UCSD-AML1 (cell line): ENCODE results near the gene ALOX15B.

Experiments used
- DNase-seq: peaks from one replicate; lab custom pipeline; 2025; ENCODE audit not compliant: unreplicated experiment; lab: John Stamatoyannopoulos, UW

ALOX15B gene, protein sequence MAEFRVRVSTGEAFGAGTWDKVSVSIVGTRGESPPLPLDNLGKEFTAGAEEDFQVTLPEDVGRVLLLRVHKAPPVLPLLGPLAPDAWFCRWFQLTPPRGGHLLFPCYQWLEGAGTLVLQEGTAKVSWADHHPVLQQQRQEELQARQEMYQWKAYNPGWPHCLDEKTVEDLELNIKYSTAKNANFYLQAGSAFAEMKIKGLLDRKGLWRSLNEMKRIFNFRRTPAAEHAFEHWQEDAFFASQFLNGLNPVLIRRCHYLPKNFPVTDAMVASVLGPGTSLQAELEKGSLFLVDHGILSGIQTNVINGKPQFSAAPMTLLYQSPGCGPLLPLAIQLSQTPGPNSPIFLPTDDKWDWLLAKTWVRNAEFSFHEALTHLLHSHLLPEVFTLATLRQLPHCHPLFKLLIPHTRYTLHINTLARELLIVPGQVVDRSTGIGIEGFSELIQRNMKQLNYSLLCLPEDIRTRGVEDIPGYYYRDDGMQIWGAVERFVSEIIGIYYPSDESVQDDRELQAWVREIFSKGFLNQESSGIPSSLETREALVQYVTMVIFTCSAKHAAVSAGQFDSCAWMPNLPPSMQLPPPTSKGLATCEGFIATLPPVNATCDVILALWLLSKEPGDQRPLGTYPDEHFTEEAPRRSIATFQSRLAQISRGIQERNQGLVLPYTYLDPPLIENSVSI

DNA sequence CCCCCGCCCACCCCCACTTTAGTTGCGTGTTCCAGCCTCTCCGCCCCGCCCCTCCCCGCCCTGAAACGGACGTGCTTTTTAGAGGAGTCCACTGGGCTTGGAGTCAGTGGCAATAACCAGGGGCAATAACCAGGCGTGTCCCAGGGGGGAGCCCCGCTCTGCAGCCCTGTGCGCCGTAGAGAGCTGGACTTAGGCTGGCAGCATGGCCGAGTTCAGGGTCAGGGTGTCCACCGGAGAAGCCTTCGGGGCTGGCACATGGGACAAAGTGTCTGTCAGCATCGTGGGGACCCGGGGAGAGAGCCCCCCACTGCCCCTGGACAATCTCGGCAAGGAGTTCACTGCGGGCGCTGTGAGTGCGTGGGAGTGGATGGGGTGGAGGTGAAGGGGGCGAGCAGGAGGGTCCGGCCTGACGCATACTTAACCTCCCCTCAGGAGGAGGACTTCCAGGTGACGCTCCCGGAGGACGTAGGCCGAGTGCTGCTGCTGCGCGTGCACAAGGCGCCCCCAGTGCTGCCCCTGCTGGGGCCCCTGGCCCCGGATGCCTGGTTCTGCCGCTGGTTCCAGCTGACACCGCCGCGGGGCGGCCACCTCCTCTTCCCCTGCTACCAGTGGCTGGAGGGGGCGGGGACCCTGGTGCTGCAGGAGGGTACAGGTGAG lies at the start of gene ALOX15B:
Gene ALOX15B (plus strand): TSS at position 106 of the 657 bp plus-strand sequence. CDS start 97 bp downstream, at position 203.
- DNase-seq = no peak

DNA sequence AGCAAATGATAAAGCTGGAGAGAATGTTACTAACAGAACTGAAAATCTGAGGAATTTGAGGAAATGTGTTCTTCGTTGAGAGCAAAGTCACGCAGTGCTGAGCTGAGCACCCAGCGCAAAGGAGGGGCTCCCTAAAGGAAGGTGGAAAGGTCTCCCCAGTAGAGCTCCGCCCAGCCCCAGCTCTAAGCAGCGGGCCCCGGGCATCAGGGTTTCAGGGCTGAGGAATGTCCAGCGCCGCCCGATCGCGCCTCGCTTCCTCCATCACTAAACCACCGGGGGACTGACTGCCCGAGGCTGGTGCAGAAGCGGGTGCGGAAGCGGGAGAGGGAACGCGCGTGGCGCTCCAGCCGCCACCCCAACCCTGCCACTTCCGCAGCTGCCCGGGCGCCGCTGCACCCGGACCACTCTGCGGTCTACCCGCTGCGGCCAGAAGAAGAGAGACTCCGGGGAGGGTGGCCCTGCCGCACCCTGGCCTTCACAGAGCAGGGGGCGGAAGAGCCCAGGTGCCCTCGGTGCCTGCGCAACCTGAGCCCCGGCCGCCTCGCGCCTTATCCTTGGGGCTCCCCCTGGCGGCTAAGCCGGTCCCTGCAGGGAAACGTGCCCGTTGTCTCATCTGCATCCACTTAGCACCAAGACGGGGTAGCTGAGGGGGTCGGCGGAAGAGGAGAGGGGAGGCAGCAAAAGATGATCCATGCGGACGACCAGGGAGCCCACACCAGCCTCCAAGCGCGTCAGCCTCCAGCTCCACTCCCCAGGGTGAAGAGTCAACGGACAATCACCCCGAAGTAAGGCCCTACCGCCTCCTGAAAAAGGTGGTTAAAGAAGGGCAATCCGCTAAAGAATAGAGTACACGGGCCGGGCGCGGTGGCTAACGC lies 48.8 kb upstream of the ALOX15B start:
- DNase-seq = peak; percentile 85

DNA sequence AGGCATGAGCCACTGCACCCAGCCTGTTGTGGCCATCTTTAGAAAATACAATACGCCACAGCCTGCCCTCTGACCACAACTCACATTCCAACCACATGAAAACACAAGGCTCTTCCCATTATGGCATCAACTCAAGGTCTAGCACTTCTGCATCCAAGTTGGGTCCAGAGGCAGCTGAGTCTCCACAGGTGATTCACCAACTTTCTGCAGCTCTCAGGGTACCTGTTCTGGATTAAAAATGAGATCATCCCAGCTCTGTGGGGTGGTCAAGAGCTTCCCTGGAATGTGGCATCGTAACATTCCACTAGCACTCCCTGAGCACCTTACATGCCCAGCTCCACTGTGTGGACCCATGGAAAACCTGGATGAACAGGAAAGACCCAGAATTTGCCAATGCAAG lies 46.3 kb upstream of the ALOX15B start:
- DNase-seq = no peak

DNA sequence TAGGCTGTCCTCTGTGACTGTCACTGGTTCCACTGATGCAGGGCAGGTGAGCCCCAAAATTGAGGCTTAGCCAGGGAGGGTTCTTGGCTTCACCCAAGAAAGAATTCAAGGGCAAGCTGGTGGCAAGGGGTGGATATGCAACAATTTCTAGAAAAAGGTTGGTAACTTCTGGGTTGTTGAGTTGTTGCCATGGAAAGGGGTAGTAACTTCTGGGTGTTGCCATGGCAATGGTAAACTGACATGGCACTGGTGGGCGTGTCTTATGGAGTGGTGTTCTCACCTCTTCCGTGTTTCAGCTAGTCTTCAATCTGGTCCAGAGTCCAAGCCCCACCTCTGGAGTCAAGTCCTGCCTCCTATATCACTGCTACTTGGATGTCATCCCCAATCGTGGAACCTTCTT lies 45.9 kb upstream of the ALOX15B start:
- no peak for DNase-seq

DNA sequence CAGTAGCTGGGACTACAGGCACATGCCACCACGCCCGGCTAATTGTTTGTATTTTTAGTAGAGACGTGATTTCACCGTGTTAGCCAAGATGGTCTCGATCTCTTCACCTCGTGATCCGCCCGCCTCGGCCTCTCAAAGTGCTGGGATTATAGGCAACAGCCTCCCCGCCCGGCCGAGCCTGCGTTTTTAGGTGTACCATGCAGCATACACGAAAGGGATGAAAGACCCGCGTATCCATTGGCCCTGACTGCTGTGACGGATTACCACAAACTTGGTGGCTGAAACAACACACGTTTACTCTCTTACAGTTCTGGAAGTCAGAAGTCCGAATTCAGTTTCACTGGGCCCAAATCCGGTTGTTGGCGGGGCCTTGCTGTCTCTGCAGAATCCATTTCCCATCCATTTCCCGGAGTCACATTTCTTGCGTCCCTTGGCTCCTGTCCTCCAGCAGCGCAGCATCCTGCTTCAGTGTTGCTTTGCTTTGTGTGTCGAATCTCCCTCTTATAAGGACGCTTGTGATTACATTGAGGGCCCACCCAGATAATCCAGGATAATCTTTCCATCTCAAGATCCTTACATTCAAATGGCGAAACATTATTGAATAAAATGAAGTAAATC lies 44.8 kb upstream of the ALOX15B start:
- DNase-seq = no peak

DNA sequence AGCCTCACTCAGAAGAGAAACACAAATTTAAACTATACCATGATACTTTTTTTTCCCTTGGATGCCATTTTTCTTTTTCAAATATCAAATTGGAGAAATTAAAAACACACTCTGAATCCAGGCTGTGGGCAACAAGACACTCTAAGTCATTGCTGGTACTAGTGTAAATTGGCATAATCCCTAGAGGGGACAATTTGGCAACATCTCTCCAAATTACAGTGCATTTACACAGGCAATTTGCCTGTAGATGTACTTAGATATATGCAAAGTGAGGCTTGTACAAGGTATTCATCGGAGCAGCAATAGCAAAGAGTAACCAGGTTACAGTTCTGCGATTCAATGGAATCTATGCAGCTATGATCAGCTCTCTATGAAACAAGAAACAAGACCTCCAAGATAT lies 43.1 kb upstream of the ALOX15B start:
- no peak for DNase-seq

DNA sequence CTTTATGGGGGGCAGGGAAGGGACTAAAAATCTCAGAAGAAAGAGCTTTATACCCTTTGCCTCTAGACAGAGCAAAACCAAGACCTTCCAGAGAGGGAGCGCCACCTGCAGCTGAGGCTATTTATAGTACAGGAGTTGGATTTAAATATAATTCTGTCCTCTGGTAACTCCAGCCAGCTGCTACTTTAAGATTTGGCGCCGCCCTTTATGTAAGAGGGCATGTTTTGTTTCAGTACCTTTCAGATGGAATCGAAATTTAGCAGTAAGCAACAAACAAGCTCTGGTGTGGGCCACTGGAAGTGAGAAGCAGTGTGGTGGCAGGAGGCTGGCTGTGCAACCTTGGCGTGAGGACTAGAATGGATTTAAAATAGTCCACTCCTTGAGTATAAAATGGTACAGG lies 41.7 kb upstream of the ALOX15B start:
- DNase-seq = no peak

DNA sequence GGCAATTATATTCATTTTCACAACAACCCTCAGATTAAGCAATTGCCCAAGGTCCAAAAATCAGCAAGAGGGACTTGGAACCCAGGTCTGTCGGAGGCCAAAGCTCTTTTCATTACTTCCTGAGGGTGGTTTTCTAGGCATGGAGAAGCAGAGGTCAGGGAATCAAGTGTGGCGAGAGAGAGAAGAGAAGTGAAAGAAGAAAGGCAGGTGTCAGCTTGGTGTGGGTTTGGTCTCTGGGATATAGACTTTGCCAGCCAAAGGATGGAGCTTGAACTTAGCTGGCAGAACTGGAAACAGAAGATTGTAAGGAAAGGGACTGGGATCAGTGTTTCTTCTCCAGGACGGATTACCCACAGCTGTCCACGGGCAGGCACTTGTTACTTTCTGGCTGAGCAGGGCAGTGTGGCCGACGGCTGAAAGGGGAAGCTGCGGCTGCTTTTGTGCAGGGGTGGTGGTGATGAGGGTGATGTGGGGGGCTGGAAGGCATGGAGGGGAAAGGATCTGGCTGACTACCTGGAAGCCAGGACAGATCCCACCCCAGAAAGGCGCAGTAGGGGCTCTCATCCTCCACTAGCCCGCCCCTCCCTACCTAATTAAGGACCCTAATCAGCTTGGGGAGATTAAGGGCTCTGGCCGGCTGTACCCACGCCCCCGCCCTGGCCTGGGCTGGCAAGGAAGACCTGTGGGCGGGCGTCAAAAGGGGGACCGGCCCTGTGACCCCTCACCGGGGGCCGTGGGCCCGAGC lies 36.7 kb upstream of the ALOX15B start, which contains the start of gene GUCY2D:
Gene GUCY2D (plus strand): TSS at position 640 of the 745 bp plus-strand sequence. CDS start 433 bp downstream, outside the sequence.
- peak; percentile 53 for DNase-seq

DNA sequence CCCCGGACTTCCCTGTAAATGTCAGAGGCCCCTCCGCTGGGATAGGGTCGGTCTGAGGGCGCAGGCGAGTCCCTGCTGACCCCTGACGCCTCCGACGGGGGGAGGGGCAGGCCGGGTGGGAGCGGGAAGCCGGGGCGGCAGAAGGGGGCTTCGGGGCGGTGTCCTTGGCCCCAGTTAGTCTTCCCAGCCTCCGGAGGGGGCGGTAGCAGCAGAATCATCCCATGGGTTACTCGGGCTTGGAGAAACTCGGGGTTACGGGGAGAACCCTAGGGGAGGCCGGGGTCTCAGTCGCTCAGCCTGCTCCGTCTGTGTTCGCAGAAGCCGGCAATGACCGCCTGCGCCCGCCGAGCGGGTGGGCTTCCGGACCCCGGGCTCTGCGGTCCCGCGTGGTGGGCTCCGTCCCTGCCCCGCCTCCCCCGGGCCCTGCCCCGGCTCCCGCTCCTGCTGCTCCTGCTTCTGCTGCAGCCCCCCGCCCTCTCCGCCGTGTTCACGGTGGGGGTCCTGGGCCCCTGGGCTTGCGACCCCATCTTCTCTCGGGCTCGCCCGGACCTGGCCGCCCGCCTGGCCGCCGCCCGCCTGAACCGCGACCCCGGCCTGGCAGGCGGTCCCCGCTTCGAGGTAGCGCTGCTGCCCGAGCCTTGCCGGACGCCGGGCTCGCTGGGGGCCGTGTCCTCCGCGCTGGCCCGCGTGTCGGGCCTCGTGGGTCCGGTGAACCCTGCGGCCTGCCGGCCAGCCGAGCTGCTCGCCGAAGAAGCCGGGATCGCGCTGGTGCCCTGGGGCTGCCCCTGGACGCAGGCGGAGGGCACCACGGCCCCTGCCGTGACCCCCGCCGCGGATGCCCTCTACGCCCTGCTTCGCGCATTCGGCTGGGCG lies 35.9 kb upstream of the ALOX15B start:
- no peak for DNase-seq

DNA sequence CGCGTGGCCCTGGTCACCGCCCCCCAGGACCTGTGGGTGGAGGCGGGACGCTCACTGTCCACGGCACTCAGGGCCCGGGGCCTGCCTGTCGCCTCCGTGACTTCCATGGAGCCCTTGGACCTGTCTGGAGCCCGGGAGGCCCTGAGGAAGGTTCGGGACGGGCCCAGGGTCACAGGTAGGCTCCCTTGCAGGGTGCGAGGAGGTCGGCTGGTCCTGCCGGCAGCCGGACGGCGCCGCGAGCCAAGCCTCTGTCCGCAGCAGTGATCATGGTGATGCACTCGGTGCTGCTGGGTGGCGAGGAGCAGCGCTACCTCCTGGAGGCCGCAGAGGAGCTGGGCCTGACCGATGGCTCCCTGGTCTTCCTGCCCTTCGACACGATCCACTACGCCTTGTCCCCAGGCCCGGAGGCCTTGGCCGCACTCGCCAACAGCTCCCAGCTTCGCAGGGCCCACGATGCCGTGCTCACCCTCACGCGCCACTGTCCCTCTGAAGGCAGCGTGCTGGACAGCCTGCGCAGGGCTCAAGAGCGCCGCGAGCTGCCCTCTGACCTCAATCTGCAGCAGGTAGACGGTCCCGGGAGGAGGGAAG lies 35.2 kb upstream of the ALOX15B start:
- DNase-seq = no peak

DNA sequence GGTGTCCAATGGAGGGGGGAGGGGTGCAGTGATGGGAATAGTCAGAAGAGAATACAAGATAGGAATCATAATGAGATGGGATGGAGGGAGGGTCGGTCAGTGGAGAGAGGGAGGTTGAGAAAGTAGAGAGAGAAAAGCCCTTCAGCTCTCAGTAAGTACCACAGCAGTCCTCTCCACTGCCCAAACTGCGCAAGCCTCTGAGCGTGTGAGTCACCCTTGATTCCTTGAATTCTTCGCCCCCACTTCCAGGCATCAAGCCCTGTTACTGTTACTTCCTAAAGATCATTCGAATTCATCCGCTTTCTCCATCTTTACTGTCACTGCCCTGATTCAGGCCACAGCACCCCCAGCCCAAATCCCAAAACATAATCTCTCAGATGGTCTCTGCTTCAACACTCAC lies 34.0 kb upstream of the ALOX15B start:
- no peak for DNase-seq

DNA sequence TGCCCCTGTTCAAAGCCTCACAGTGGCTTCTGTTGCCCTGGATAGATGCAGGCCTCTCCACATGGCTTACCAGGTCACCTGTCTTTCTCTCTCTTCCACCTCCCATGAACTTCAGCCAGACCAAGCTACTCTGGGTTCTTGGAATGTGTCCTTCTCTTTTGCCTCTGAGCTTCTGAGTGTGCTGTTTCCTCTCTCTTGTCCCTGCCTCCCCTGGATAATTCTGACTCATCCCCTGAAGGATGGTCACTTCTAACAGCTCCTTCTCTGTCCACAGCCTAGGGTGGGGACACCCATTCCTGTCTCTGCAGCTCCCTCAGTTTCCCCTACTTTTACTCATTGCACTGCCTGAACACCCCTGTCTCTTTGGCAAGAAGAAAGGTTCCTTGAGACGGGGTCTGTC lies 33.5 kb upstream of the ALOX15B start:
- no peak for DNase-seq

DNA sequence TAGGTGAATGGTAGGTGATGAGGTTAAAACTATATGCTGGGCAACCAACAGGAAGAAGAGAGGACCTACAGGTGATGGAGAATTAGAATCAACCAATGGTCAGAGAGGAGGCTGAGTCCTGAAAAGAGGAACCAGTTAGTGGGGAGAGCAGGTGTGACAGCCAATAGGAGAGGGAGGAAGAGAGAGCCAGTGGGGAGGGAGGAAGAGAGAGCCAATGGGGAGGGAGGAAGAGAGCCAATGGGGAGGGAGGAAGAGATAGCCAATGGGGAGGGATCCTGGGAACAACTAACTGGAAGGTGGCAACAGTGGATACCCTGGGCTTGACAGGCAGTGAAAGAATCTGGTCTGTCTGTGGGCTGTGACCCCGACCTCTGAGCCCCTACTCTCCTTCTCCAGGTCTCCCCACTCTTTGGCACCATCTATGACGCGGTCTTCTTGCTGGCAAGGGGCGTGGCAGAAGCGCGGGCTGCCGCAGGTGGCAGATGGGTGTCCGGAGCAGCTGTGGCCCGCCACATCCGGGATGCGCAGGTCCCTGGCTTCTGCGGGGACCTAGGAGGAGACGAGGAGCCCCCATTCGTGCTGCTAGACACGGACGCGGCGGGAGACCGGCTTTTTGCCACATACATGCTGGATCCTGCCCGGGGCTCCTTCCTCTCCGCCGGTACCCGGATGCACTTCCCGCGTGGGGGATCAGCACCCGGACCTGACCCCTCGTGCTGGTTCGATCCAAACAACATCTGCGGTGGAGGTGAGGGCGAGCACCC lies 32.7 kb upstream of the ALOX15B start:
- DNase-seq = no peak

DNA sequence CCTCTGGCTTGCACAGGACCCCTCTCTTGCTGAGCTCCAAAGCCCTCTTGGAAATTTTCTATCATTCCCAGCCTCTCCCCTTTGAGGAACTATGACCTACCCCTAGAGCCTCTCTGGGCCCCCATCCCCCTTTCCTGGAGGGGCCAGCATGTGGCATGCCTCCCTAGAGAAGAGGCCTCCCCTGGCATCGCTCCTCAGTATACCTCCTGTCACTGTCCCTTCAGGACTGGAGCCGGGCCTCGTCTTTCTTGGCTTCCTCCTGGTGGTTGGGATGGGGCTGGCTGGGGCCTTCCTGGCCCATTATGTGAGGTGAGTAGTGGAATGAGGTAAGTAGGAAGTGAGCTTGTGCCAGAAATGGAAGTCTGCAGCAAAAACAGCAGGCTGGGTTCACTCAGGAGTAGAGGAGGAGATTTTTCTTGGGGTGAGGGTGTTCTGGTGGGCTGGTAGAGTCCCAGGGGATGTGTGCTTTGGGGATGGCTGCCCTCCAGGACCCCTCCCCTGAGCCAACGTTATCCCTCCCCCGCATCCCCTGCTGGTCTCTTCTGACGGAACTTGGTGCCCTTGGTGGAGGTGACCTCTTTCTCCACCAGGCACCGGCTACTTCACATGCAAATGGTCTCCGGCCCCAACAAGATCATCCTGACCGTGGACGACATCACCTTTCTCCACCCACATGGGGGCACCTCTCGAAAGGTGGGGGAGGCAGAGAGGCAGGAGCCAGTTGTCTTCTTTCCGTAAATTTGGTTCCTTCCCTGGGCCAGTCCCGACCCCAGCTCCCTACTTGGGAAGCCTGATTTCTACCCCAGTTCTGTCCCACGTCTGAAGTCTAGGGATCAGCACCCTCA lies 31.8 kb upstream of the ALOX15B start:
- no peak for DNase-seq

DNA sequence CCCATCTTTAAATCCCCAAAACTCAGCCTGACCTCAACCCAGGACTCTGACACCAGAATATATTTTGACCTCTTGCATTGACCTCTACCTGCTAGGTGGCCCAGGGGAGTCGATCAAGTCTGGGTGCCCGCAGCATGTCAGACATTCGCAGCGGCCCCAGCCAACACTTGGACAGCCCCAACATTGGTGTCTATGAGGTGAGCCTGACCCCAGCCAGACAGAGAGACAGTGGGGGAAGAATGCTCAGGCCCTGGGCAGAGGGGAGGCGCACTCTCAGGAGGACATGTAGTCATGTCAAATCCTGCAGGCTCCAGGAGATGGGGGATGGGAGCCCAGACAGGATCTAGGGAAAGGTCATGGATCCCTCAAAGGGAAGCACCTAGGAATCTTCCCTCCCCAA lies 31.0 kb upstream of the ALOX15B start:
- DNase-seq = no peak

DNA sequence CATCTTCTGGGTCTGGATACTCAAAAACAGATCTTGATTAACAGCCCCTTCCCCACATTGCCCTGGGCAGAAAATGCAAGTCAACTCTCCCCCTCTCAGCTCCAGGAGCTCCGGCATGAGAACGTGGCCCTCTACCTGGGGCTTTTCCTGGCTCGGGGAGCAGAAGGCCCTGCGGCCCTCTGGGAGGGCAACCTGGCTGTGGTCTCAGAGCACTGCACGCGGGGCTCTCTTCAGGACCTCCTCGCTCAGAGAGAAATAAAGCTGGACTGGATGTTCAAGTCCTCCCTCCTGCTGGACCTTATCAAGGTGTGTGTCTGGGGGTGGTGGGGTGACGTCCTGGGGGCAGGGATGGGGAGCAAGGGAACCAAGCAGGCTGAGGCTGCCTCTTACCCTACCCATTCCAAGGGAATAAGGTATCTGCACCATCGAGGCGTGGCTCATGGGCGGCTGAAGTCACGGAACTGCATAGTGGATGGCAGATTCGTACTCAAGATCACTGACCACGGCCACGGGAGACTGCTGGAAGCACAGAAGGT lies 26.7 kb upstream of the ALOX15B start:
- no peak for DNase-seq
